GM19025 (cell line): ENCODE results near the gene NSMF.

Source experiments
- ATAC-seq: cut with Tn5 transposase; IDR thresholded peaks from one replicate; pipeline ENCODE4 v1.9.1; 2021; ENCODE audit warnings: mild to moderate bottlenecking, low read depth, moderate library complexity; ENCODE audit not compliant: unreplicated experiment

NSMF gene

GRCh38 chr9:137459152-137459600, at the start of gene NSMF:
NSMF (minus strand) TSS chr9:137459334; CDS start chr9:137459102, 232 bp downstream.
- peak; percentile 79 for ATAC-seq

- no peak for ATAC-seq
Observed at GRCh38 chr9:137506702-137507171, 47.6 kb upstream of the NSMF start.

GRCh38 chr9:137506274-137506673, 47.1 kb upstream of the NSMF start:
- ATAC-seq: no peak

- no peak for ATAC-seq
Observed at GRCh38 chr9:137505421-137506140, 46.4 kb upstream of the NSMF start.

GRCh38 chr9:137504432-137504777, 45.3 kb upstream of the NSMF start:
- ATAC-seq: no peak

DNA sequence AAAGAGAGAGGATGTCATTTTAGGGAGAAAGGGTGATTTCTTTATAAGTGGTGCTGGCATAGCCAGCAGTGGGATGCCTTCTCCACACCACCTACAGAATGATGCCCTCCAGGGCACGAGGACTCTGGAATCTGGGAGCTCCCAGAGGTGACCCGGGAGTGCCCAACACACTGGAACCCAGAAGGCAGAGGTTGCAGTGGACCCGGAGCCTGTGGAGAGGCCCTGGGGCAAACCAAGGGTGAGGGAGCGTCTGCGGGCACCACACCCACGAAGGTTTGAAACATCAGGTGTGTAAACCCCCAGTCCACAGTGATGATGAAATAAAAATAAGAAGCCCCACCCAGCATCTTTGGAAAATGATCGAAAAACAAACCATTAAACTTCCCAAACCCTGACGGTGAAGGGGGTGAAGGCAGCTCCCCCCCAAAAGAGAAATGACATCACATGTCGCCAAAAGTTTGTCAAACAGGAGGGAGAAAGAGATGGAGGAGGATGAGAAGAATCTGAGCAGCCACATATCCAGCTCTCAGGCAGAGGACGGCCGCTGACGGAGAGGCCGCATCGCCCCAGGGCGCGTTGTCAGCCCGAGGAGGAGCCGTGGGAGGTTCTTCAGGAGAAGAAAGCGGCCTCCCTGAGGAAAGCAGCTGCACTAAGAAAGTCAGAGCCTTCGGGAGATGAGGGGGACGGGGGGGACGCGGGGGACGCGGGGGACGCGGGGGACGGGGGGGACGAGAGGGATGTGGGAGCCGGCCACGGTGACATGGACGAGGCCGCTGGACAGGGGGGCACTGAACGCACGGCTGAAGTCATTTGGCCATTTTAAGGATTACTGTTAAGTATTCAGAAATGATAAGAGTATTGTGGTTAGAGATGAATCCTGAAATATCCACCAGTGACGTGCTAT, 43.1 kb upstream of the NSMF start:
- no peak for ATAC-seq

DNA sequence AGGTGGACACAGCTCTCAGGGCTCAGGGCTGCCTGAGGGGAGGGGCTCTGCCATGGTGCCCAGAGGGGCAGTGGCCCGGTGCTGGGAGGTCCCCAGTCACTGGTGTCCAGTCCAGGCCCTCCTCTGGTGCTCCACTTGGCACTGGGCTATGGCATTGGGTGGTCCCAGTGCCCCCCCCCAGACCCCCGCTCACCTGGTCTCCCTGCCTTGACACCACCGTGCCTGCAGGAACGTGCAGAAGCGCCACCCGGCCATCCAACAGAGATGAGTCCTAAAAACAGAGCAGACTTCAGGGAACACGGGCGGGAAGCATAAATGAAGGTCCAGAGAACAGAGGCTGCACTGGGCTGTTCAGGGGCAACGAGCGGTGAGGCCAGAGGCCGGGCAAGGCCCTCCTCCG, 42.3 kb upstream of the NSMF start:
- no peak for ATAC-seq

- no peak for ATAC-seq
Observed at GRCh38 chr9:137500666-137501397, 41.7 kb upstream of the NSMF start.

- ATAC-seq: no peak
Observed at GRCh38 chr9:137499858-137500661, 40.9 kb upstream of the NSMF start.

DNA sequence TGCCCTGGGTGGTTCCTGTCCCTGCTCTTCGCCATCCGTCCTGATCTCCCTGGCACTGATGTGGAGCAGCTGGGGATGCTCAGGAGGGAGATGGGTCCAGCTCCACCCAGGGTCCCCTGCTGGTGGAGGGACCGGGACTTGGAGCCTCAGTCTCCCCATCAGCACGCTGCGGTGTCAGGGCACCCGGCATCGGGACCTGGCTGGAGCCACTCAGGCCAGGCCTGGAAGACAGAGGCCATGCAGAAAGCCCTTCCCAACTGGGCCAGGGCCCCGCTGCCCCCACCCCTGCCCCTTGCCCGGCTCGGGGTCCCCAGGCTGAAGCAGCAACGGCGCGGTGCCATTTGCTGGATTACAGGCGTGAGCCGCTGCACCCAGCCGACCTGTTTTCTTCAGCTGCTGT, 40.3 kb upstream of the NSMF start:
- ATAC-seq: no peak

DNA sequence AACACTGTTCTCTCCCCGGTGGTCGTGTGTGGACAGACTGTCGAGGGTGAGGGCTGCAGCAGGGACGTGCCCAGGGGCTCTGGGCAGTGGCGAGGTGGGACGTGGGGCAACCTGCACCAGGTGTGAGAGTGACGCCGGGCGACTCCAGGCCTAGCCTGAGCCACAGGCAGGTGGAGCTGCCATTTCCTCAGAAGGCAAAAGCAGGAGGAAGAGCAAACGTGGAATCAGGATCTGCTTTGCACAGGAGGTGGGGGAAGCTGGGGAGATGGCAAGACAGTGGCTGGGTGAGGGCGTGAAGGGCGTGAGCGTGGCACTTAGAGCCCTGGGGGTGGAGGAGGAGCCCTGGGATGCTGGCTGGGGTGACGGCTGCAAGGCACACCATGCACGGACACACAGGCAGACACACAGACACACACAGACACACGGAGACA, 39.6 kb upstream of the NSMF start:
- ATAC-seq: no peak

DNA sequence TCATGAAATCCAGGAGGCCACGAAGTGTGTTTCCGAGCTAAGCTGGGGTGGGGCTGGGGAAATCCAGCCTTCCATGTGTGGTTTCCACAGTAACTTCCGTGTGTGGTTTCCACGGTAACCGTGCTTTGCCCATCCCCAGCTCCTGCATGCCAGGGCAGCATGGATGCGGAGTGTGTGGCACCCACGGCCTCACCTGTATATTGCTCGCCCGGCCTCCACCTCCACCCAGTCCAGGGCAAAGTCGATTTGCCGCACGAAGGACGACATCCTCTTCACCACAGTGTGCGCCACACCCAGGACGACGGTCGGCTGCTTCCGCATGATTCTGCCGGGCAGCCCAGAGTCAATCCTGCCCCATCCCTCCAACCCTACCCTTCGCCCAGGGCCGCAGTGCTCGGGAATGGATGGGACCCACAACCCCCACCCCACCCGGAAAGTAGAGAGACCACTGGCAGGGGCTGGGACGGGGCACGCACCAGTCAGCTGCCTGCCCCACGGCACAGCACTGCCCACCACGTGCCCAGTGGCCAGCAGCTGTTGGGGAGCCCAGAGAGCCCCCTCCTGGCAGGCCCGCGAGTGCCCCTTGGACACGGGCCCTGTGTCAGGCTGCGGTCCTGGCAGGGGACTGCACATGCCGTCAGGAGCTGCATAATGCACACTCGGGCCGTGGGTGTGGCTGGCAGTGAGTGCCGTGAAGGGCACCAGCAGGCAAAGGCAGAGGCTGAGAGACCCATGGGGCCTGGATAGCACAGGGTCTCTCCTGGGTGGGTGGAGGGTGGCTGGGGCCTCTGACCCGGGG, 39.0 kb upstream of the NSMF start:
- no peak for ATAC-seq

DNA sequence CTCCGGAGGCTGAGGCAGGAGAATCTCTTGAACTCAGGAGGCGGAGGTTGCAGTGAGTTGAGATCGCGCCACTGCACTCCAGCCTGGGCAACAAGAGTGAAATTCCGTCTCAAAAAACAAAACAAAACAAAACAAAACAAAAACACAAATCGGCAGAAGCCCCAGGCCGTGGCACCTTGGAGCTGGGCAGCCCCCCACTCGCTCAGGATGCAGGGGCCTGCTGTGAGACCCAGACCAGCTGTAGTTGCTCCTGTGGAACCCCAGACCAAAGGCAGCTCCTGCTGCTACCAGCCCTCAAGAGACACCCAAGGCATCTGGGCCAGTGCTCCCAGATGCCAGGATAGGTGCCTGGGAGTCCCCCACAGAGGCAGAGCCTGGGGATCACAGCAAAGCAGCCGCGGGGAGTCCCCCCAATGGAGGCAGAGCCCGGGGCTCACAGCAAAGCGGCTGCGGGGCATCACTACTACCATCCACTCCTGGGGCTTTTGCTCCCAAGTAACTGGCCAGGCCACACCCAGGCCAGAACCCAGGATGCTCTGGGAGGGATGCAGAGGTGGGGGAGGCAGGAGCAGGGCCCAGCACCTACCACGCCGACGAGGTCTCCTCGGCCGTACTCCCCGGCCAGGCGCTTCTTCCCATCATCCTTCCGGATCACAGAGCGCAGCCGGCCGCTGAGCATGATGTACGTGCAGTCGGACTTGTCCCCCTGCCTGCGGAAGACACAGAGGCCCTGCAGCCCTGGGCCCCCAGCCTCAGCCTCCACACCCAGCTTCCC, 37.7 kb upstream of the NSMF start:
- no peak for ATAC-seq

DNA sequence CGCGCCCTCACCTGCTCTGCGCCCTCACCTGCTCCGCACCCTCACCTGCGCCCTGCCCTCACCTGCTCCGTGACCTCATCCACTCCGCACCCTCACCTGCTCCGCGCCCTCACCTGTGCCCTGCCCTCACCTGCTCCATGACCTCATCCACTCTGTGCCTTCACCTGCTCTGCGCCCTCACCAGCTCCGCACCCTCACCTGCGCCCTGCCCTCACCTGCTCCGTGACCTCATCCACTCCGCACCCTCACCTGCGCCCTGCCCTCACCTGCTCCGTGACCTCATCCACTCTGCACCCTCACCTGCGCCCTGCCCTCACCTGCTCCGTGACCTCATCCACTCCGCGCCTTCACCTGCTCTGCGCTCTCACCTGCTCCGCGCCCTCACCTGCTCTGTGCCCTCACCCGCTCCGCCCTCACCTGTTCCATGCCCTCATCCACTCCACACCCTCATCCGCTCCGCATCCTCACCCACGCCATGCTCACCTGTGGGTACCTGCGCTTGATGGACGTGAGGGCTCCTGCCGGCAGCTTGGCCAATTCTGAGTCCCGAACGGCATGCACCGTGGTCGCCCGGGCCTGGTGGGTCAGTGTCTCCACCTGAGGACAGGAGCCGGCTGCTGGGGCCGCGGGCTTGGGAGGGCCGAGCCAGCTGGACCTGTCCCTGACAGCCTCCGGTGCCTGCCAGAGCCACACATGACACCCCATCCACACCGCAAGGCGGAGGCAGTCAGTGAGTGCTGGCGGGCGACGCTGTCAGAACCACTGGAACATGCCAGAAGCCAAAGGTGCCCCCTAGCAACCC, 35.6 kb upstream of the NSMF start:
- ATAC-seq: no peak

DNA sequence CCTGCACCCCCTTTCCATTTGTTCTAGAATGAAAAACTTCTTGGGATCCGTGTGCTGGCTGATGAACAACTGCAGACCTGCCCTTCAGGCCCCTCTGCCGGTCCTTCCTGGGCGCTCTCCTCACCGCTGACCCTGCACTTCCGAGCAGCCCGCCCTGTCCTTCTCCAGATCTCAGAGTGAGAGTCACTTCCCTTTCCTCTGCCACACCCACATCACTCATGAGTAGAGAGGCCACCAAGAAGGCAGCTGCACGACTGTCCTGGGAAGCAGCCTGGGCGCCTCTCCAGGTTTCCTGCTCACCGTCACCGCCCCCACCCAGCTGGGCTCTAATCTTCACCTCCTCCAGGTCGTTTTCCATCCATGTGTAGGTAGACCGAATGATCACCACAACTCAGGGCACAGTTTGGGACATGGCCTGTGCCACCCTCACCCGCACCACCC, 35.0 kb upstream of the NSMF start:
- ATAC-seq: no peak

- ATAC-seq: no peak
Observed at GRCh38 chr9:137493364-137494103, 34.4 kb upstream of the NSMF start.
